ENCODE data around the gene SH3PXD2B.

Gene SH3PXD2B

GRCh38 chr5:172413601-172414171, 40.6 kb downstream of the SH3PXD2B start:
- Histone ChIP-seq H3K4me3 (ENCODE audit: low read depth in 1 of 2, low read length in 2 of 2) (no peak overlapping the region), H3K79me2 (ENCODE audit: insufficient read depth, low read length) (no peaks in the 10 kb centered on the region), H3K4me2 (ENCODE audit: insufficient read depth, low read length) (no peak overlapping the region), H3K27ac (ENCODE audit: low read length) (0 out of 2 replicates have a peak overlapping the region, but pooled peaks have one; percentile 41), H4K20me1 (ENCODE audit: insufficient read depth, low read length) (no peaks in the 10 kb centered on the region), H3K4me1 (ENCODE audit: insufficient read depth, low read length) (peaks cover 20% of the 10 kb centered on the region), H3K36me3 (ENCODE audit: insufficient read depth, low read length) (no peaks in the 10 kb centered on the region), H3K9ac (ENCODE audit: low read depth, low read length) (no peak overlapping the region), H3K27me3 (ENCODE audit: insufficient read depth, low read length, poor library complexity) (no peaks in the 10 kb centered on the region), H2AFZ (ENCODE audit: low read depth, low read length) (no peak overlapping the region), H3K9me3 (ENCODE audit: insufficient read depth, low read length, severe bottlenecking) (no peaks in the 10 kb centered on the region)
- DNase-seq (no peak), ATAC-seq (ENCODE audit: insufficient read depth, low read depth) (no peak)
- no peak for TF ChIP-seq CTCF (IDR thresholded peaks at IDR 0.05; ENCODE audit: borderline replicate concordance, extremely low read depth, low read length, poor library complexity, severe bottlenecking)
- TF ChIP-seq EZH2 (IDR thresholded peaks at IDR 0.05; ENCODE audit: borderline replicate concordance, low read depth, low read length, severe bottlenecking) = no peak

DNA sequence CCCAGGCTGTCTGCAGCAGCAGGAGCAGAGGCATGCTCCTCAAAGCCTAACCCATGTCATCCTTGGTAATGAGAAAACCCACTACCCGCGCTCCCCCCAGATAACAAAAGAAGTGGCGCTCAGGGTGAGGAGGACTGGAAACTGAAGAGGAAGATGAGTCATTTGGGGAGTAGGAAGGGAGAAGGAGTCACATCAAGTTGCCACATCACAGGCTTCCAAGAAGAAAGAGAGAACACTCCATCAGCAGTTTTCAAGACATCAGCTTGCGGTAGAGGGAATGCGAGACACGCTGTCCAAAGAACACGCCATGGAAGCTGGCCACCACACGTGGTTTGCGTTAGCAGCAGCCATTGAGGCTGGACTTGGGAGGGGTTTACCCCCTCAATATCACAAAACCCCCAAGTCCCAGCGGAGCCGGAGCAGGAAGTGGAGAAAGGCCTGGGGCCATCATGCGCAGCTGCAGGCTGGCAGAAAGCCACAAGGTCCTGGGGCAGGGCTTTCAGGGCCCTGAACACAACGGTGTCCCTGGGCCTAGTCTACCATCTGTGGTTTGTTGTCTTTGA, 41.5 kb downstream of the SH3PXD2B start:
- H4K20me1 ChIP-seq (ENCODE audit: insufficient read depth, low read length) = no peaks in the 10 kb centered on the region
- no peaks in the 10 kb centered on the region for H3K36me3 ChIP-seq (ENCODE audit: insufficient read depth, low read length)
- ATAC-seq (ENCODE audit: insufficient read depth, low read depth) (peak; percentile 86), DNase-seq (peak; percentile 76)
- H3K27ac ChIP-seq (ENCODE audit: low read length) = peak overlapping the region; percentile 41
- H3K9ac ChIP-seq (ENCODE audit: low read depth, low read length) = no peak overlapping the region; the same call in 1 of the 2 replicates
- H3K4me1 ChIP-seq (ENCODE audit: insufficient read depth, low read length) = peaks cover 20% of the 10 kb centered on the region
- H3K79me2 ChIP-seq (ENCODE audit: insufficient read depth, low read length) = no peaks in the 10 kb centered on the region
- TF ChIP-seq EZH2 (IDR thresholded peaks at IDR 0.05; ENCODE audit: borderline replicate concordance, low read depth, low read length, severe bottlenecking) (no peak), CTCF (IDR thresholded peaks at IDR 0.05; ENCODE audit: borderline replicate concordance, extremely low read depth, low read length, poor library complexity, severe bottlenecking) (no peak)
- no peak overlapping the region for H3K4me3 ChIP-seq (ENCODE audit: low read depth in 1 of 2, low read length in 2 of 2)
- no peak overlapping the region for H2AFZ ChIP-seq (ENCODE audit: low read depth, low read length)
- no peaks in the 10 kb centered on the region for H3K9me3 ChIP-seq (ENCODE audit: insufficient read depth, low read length, severe bottlenecking)
- H3K27me3 ChIP-seq (ENCODE audit: insufficient read depth, low read length, poor library complexity) = no peaks in the 10 kb centered on the region
- peak overlapping the region; percentile 15; the same call in 1 of the 2 replicates for H3K4me2 ChIP-seq (ENCODE audit: insufficient read depth, low read length)

DNA sequence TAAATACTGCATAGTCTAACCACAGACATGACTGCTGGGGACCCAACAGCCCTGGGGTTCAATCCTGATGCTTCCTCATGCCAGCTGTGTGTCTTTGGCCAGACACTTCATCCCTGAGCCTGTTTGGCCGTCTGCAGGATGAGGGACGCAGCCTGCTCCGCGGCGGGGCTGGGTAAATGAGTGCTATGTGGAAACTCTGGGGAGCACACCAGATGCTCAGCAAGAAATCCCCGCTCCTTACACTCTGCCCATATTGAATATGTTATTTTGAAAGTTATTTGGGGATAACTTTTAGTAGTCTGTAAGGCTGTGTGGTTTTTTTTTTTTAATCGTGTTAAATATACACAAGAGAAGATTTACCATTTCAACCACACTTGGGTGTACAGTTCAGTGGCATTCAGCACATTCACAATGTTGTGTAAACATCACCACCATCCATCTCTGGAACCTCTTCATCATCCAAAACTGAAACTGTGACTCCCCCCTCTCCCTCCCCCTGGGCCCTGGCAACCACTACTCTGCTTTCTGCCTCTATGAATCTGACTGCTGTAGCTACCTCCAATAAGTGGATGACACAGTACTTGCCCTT, 42.7 kb downstream of the SH3PXD2B start:
- H2AFZ ChIP-seq (ENCODE audit: low read depth, low read length) = no peak overlapping the region
- DNase-seq = peak; percentile 21
- no peak overlapping the region for H3K4me3 ChIP-seq (ENCODE audit: low read depth in 1 of 2, low read length in 2 of 2)
- H3K36me3 ChIP-seq (ENCODE audit: insufficient read depth, low read length) = no peaks in the 10 kb centered on the region
- H3K27me3 ChIP-seq (ENCODE audit: insufficient read depth, low read length, poor library complexity) = no peaks in the 10 kb centered on the region
- H3K4me2 ChIP-seq (ENCODE audit: insufficient read depth, low read length) = no peak overlapping the region
- H3K4me1 ChIP-seq (ENCODE audit: insufficient read depth, low read length) = peaks cover 20% of the 10 kb centered on the region
- no peak overlapping the region for H3K27ac ChIP-seq (ENCODE audit: low read length)
- no peaks in the 10 kb centered on the region for H4K20me1 ChIP-seq (ENCODE audit: insufficient read depth, low read length)
- ATAC-seq (ENCODE audit: insufficient read depth, low read depth) = no peak
- no peak for TF ChIP-seq CTCF (IDR thresholded peaks at IDR 0.05; ENCODE audit: borderline replicate concordance, extremely low read depth, low read length, poor library complexity, severe bottlenecking)
- TF ChIP-seq EZH2 (IDR thresholded peaks at IDR 0.05; ENCODE audit: borderline replicate concordance, low read depth, low read length, severe bottlenecking) = no peak
- H3K79me2 ChIP-seq (ENCODE audit: insufficient read depth, low read length) = no peaks in the 10 kb centered on the region
- H3K9me3 ChIP-seq (ENCODE audit: insufficient read depth, low read length, severe bottlenecking) = no peaks in the 10 kb centered on the region
- no peak overlapping the region for H3K9ac ChIP-seq (ENCODE audit: low read depth, low read length)

Measured in DND-41 (cell line).